ENCODE data around the gene ARHGEF28. TPM values are rescaled to one million over a fixed set of nuclear protein-coding genes. Genes with fewer than 3 reads are reported as not detected.

Gene ARHGEF28
- total and polyA plus RNA-seq, 4 donors, result 4.8 to 27.8 (median 12.7) TPM

DNA sequence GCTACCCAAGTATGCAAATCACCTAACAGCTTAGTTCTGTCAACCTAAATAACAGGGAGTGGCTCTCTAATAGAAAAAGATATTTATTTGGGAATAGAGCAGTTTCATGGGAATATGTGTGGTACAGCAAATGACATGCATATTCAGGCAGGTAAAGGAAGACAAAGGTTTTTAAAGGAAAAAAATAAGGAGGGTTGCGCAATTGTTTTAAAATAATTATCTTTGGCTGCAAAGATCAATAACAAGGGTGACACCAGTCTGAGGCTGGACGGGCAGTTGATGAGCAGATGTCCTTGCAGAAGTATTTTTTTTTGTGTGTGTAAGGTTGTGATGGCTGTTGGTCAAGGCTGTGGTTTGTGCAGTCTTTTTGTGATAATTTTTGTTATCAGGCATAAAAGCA is 332.0 kb downstream of the ARHGEF28 start:
- ATAC-seq (ENCODE audit: low FRiP score), result no peak
- intact Hi-C loops (cut with DNase I), result no loop called here
- WGBS, 2 donors, result 95 to 96% methylated on average over 2 of the region's 2 CpGs

DNA sequence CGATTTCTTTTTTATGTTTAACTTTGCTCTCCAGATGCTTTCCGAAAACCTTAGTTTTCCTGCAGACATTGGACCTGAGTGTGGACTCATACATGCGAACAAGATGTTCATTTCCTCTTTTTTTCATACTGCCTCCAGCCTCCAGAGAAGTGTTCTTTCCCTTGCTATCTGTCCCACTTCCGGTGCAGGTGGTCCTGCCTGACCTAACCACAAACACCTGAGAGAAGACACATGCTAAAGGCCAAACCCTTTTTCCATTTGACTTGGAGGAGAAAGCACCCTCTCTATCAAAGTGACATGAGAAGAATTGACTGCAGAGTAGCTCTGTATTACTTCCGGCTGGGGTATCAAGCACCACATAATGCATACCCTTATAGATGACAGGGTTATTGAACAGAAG is 334.0 kb downstream of the ARHGEF28 start:
- Histone ChIP-seq H3K4me1 (ENCODE audit: control insufficient read depth in 1 of 2, insufficient read depth in 2 of 2, low read length in 2 of 2) (no peaks in the 10 kb centered on the region), H3K27me3 (ENCODE audit: control insufficient read depth in 1 of 2, insufficient read depth in 2 of 2, low read length in 1 of 2) (no peaks in the 10 kb centered on the region), H3K9me3 (ENCODE audit: control insufficient read depth, low read length) (no peaks in the 10 kb centered on the region), H3K36me3 (ENCODE audit: control insufficient read depth in 1 of 2, insufficient read depth in 2 of 2, low read length in 1 of 2) (no peaks in the 10 kb centered on the region), H3K4me3 (ENCODE audit: low read length in 2 of 2) (no peak overlapping the region), H3K27ac (ENCODE audit: low read depth in 1 of 2, low read length in 2 of 2) (no peak overlapping the region)
- ATAC-seq (ENCODE audit: low FRiP score) (no peak), DNase-seq (no peak)
- 94 to 95% methylated on average over 5 of the region's 5 CpGs for WGBS, 2 donors
- intact Hi-C loops (cut with DNase I), result no loop called here

More for the DNA sequence above, 332.0 kb downstream of the ARHGEF28 start:
- no peaks in the 10 kb centered on the region for H3K4me1 ChIP-seq (ENCODE audit: control insufficient read depth in 1 of 2, insufficient read depth in 2 of 2, low read length in 2 of 2)
- no peaks in the 10 kb centered on the region for H3K27me3 ChIP-seq (ENCODE audit: control insufficient read depth in 1 of 2, insufficient read depth in 2 of 2, low read length in 1 of 2)
- no peak overlapping the region for H3K4me3 ChIP-seq (ENCODE audit: low read length in 2 of 2)
- DNase-seq, result no peak
- no peaks in the 10 kb centered on the region for H3K36me3 ChIP-seq (ENCODE audit: control insufficient read depth in 1 of 2, insufficient read depth in 2 of 2, low read length in 1 of 2)
- H3K9me3 ChIP-seq (ENCODE audit: control insufficient read depth, low read length), result no peaks in the 10 kb centered on the region
- H3K27ac ChIP-seq (ENCODE audit: low read depth in 1 of 2, low read length in 2 of 2), result no peak overlapping the region

DNA sequence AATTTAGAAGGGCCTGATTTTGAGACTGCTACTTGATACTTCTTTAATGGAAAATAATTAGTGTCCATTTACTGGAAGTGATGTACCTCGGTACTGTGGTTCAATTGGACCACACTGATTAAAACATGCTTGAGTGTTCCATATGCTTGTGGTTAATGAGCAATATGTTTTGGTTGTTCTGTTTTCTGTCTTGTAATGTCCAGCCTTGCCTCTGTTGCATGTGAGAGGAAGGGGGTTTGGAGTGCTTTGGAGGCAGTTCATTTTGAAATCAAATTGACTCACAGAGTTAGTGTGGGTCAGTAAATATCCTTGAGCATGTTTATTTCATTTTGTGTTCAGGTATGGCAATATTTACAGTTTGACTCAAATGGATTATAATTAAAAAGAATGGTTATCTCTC is 334.4 kb downstream of the ARHGEF28 start:
- Histone ChIP-seq H3K4me1 (ENCODE audit: control insufficient read depth in 1 of 2, insufficient read depth in 2 of 2, low read length in 2 of 2) (peaks cover 0 to 1% of the 10 kb centered on the region in 2 donors), H3K9me3 (ENCODE audit: control insufficient read depth, low read length) (no peaks in the 10 kb centered on the region), H3K36me3 (ENCODE audit: control insufficient read depth in 1 of 2, insufficient read depth in 2 of 2, low read length in 1 of 2) (no peaks in the 10 kb centered on the region), H3K4me3 (ENCODE audit: low read length in 2 of 2) (no peak overlapping the region), H3K27me3 (ENCODE audit: control insufficient read depth in 1 of 2, insufficient read depth in 2 of 2, low read length in 1 of 2) (no peaks in the 10 kb centered on the region), H3K27ac (ENCODE audit: low read depth in 1 of 2, low read length in 2 of 2) (no peak overlapping the region)
- WGBS, 2 donors, result 96 to 97% methylated on average over 1 of the region's 1 CpG
- ATAC-seq (ENCODE audit: low FRiP score) (no peak), DNase-seq (no peak)
- intact Hi-C loops (cut with DNase I), result no loop called here

DNA sequence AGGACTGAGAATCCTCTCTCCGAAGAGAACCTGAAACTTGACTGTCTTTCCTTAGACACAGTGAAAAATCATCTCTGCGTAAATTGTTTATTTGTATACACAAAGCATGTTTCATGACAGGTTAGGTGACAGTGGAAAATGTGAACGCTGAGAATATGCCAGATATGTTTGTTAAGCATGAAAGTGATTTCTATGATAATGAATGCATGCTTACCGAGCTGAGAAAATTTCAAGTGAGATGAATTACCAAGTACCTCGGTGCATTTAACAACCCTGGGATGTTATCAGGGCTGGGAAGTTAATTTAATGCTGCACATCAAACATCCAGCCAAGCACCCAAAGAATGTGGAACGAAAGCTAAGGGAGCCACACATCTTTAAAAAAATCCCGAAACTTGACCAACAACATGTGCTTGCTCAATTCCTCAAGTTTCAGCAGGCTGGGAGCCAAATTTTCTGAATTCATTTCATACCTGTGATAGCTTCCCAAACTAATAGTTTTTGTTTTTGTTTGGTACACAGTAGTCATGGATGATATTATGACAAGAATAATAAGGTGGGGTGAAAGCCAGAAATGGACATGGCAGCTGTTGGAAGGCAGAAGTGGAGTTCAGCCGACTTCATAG is 336.9 kb downstream of the ARHGEF28 start:
- DNase-seq (no peak), ATAC-seq (ENCODE audit: low FRiP score) (no peak)
- intact Hi-C loops (cut with DNase I), result no loop called here
- Histone ChIP-seq H3K9me3 (ENCODE audit: control insufficient read depth, low read length) (no peaks in the 10 kb centered on the region), H3K4me3 (ENCODE audit: low read length in 2 of 2) (no peak overlapping the region), H3K4me1 (ENCODE audit: control insufficient read depth in 1 of 2, insufficient read depth in 2 of 2, low read length in 2 of 2) (peaks cover 0 to 1% of the 10 kb centered on the region in 2 donors), H3K36me3 (ENCODE audit: control insufficient read depth in 1 of 2, insufficient read depth in 2 of 2, low read length in 1 of 2) (no peaks in the 10 kb centered on the region), H3K27me3 (ENCODE audit: control insufficient read depth in 1 of 2, insufficient read depth in 2 of 2, low read length in 1 of 2) (no peaks in the 10 kb centered on the region), H3K27ac (ENCODE audit: low read depth in 1 of 2, low read length in 2 of 2) (no peak overlapping the region)
- 67 to 69% methylated on average over 8 of the region's 8 CpGs for WGBS, 2 donors

DNA sequence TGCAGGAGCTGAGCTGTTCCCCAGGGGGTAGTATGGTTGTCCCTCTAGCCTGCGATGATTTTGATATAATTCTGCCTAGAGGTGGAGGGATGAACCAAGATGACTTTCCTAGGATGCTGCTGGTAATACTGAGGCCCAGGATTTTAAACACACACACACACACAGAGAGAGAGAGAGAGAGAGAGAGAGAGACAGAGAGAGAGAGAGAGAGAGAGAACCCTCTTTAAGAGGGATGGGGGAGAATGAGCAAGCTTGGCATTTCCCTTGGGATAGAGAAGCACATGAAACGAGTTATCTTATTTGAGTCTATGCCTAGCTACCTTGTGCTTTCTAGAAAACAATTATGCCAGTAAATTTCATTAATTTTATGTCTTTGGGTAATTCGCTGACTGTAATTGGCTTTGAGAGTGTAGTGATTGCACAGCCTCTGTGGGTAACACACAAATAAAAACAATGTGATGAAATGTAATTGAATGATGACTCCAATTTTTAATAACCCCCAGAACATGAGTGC is 338.4 kb downstream of the ARHGEF28 start:
- Histone ChIP-seq H3K27me3 (ENCODE audit: control insufficient read depth in 1 of 2, insufficient read depth in 2 of 2, low read length in 1 of 2) (no peaks in the 10 kb centered on the region), H3K9me3 (ENCODE audit: control insufficient read depth, low read length) (no peaks in the 10 kb centered on the region), H3K36me3 (ENCODE audit: control insufficient read depth in 1 of 2, insufficient read depth in 2 of 2, low read length in 1 of 2) (no peaks in the 10 kb centered on the region), H3K4me1 (ENCODE audit: control insufficient read depth in 1 of 2, insufficient read depth in 2 of 2, low read length in 2 of 2) (peaks cover 0 to 1% of the 10 kb centered on the region in 2 donors), H3K4me3 (ENCODE audit: low read length in 2 of 2) (no peak overlapping the region), H3K27ac (ENCODE audit: low read depth in 1 of 2, low read length in 2 of 2) (no peak overlapping the region)
- intact Hi-C loops (cut with DNase I), result no loop called here
- DNase-seq (no peak), ATAC-seq (ENCODE audit: low FRiP score) (no peak)
- WGBS, 2 donors, result 89 to 93% methylated on average over 3 of the region's 3 CpGs

DNA sequence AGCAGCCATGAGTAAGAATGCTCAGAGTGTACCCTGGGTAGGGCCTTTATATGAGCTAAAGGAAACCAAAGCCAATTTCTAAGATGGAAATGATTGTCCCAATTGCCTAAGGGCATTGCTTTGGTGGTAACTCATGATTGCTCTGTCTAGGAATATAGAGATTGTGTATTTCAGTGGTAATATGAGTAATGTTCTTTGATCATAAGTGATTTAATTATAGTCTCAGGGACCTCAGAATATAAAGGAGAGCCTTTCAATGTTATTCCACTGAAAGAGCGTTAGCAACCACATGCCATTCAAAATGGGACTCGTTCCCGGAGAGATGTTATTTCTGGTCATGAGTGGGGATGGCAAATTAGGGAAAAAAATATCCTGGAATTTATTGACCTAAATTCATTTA is 340.5 kb downstream of the ARHGEF28 start:
- H3K36me3 ChIP-seq (ENCODE audit: control insufficient read depth in 1 of 2, insufficient read depth in 2 of 2, low read length in 1 of 2), result no peaks in the 10 kb centered on the region
- intact Hi-C loops (cut with DNase I), result no loop called here
- H3K4me3 ChIP-seq (ENCODE audit: low read length in 2 of 2), result no peak overlapping the region
- ATAC-seq (ENCODE audit: low FRiP score) (no peak), DNase-seq (no peak)
- peaks cover 0 to 1% of the 10 kb centered on the region in 2 donors for H3K4me1 ChIP-seq (ENCODE audit: control insufficient read depth in 1 of 2, insufficient read depth in 2 of 2, low read length in 2 of 2)
- 3 to 30% methylated on average over 3 of the region's 3 CpGs for WGBS, 2 donors
- no peak overlapping the region for H3K27ac ChIP-seq (ENCODE audit: low read depth in 1 of 2, low read length in 2 of 2)
- H3K9me3 ChIP-seq (ENCODE audit: control insufficient read depth, low read length), result no peaks in the 10 kb centered on the region
- no peaks in the 10 kb centered on the region for H3K27me3 ChIP-seq (ENCODE audit: control insufficient read depth in 1 of 2, insufficient read depth in 2 of 2, low read length in 1 of 2)

DNA sequence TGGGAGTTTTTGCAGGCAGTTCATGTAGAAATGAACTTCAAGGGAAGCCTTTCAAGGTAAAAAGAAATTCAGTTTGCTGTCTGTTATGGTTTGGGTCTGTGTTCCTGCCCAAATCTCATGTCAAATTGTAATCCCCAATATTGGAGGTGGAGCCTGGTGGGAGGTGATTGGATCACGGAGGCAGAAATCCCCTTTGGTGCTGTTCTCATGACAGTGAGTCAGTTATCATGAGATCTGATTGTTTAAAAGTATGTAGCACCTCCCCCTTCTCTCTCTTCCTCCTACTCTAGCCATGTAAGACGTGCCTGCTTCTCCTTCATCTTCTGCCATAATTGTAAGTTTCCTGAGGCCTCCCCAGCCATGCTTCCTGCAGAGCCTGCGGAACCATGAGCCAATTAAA is 341.4 kb downstream of the ARHGEF28 start:
- no peak for ATAC-seq (ENCODE audit: low FRiP score)
- Histone ChIP-seq H3K27ac (ENCODE audit: low read depth in 1 of 2, low read length in 2 of 2) (no peak overlapping the region), H3K36me3 (ENCODE audit: control insufficient read depth in 1 of 2, insufficient read depth in 2 of 2, low read length in 1 of 2) (no peaks in the 10 kb centered on the region), H3K9me3 (ENCODE audit: control insufficient read depth, low read length) (no peaks in the 10 kb centered on the region), H3K4me1 (ENCODE audit: control insufficient read depth in 1 of 2, insufficient read depth in 2 of 2, low read length in 2 of 2) (peaks cover 0 to 1% of the 10 kb centered on the region in 2 donors), H3K27me3 (ENCODE audit: control insufficient read depth in 1 of 2, insufficient read depth in 2 of 2, low read length in 1 of 2) (no peaks in the 10 kb centered on the region), H3K4me3 (ENCODE audit: low read length in 2 of 2) (no peak overlapping the region)
- WGBS, 2 donors, result 93 to 97% methylated on average over 3 of the region's 3 CpGs
- intact Hi-C loops (cut with DNase I), result no loop called here
- DNase-seq, result no peak

DNA sequence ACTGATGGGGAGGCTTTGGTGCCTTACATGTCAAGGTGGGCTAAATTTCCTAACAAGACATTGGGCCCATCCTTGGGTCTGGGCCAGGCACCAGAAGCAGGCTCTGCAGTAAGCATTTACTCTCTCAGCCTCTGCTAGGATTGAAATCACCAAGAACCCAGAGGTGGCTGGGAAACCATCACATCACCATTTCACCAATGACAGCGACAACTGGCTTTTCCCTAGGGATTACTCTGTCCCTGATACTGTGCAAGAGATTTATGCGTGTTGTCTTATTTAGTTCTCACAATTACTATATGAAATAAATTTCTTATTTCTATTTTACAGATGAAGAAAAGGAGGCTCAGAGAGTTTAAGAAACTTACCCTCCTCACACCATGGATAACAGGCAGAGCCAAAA is 342.2 kb downstream of the ARHGEF28 start:
- Histone ChIP-seq H3K27me3 (ENCODE audit: control insufficient read depth in 1 of 2, insufficient read depth in 2 of 2, low read length in 1 of 2) (no peaks in the 10 kb centered on the region), H3K36me3 (ENCODE audit: control insufficient read depth in 1 of 2, insufficient read depth in 2 of 2, low read length in 1 of 2) (no peaks in the 10 kb centered on the region), H3K4me3 (ENCODE audit: low read length in 2 of 2) (no peak overlapping the region), H3K27ac (ENCODE audit: low read depth in 1 of 2, low read length in 2 of 2) (no peak overlapping the region), H3K9me3 (ENCODE audit: control insufficient read depth, low read length) (no peaks in the 10 kb centered on the region), H3K4me1 (ENCODE audit: control insufficient read depth in 1 of 2, insufficient read depth in 2 of 2, low read length in 2 of 2) (peaks cover 0 to 1% of the 10 kb centered on the region in 2 donors)
- intact Hi-C loops (cut with DNase I), result no loop called here
- no peak for DNase-seq
- 99 to 100% methylated on average over 2 of the region's 2 CpGs for WGBS, 2 donors
- ATAC-seq (ENCODE audit: low FRiP score), result no peak

DNA sequence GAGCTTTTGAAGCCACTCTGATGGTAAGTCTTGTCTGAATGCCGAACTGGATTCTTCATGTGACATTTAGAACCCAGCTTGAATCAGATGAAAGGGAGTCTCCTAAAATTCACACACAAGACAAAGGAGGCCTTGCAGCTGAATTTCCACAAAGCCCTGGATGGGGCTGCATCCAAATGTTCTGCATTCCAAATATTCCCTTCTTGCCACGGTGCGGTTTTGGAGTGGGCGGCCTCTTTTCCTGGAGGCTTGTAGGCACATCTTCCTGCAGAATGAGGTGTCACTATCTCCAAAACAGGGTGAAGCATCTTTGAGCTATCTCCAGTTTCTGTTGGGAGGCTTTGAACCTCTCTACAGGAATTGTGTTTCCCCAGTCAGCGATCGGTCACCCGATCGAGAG is 342.7 kb downstream of the ARHGEF28 start:
- Histone ChIP-seq H3K4me3 (ENCODE audit: low read length in 2 of 2) (no peak overlapping the region), H3K27me3 (ENCODE audit: control insufficient read depth in 1 of 2, insufficient read depth in 2 of 2, low read length in 1 of 2) (no peaks in the 10 kb centered on the region), H3K9me3 (ENCODE audit: control insufficient read depth, low read length) (no peaks in the 10 kb centered on the region), H3K27ac (ENCODE audit: low read depth in 1 of 2, low read length in 2 of 2) (no peak overlapping the region), H3K36me3 (ENCODE audit: control insufficient read depth in 1 of 2, insufficient read depth in 2 of 2, low read length in 1 of 2) (no peaks in the 10 kb centered on the region), H3K4me1 (ENCODE audit: control insufficient read depth in 1 of 2, insufficient read depth in 2 of 2, low read length in 2 of 2) (peaks cover 0 to 1% of the 10 kb centered on the region in 2 donors)
- 58 to 72% methylated on average over 8 of the region's 8 CpGs for WGBS, 2 donors
- intact Hi-C loops (cut with DNase I), result no loop called here
- DNase-seq, result no peak
- no peak for ATAC-seq (ENCODE audit: low FRiP score)
